Peyer's patch (tissue), 4 donors: ENCODE data around the gene RAB31.

Source experiments
- POLR2A ChIP-seq, 2 donors: fragments of 450-650 bp; IDR thresholded peaks; one replicate each; pipeline ENCODE4 v1.5.1; 2017; ENCODE audit warnings: antibody characterized with exemption in 2 of 2, mild to moderate bottlenecking in 2 of 2, moderate library complexity in 2 of 2
- TF ChIP-seq, protein P1 (sequence below), 6 experiments: fragments of 450-650 bp in 4 of 6; fragments of 200-600 bp in 2 of 6; sonication (generic) in 1 of 6; IDR thresholded peaks; one replicate each; pipeline ENCODE4 v1.5.1; 2017 to 2019; ENCODE audit warnings: antibody characterized with exemption in 6 of 6, mild to moderate bottlenecking in 3 of 6, moderate library complexity in 1 of 6

DNA sequence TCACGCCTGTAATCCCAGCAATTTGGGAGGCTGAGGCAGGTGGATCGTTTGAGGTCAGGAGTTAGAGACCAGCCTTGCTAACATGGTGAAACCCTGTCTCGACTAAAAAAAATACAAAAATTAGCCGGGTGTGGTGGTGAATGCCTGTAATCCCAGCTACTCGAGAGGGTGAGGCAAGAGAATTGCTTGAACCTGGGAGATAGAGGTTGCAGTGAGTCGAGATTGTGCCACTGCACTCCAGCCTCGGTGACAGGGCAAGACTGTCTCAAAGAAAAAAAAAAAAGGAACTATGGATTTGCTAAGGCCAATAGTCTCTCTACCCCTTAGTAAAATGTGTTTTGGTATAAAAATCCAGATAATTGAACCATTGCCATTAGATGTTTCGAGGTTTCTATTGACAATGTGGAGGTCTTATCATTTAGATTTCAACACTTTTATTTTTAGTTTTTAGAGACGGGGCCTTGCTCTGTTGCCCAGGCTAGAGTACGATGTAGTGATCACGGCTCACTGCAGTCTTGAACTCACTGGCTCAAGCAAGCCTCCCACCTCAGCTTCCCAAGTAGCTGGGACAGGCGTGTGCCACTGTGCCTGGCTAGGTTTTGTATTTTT lies 176.5 kb downstream of the RAB31 start:
- TF ChIP-seq, protein P1, sequence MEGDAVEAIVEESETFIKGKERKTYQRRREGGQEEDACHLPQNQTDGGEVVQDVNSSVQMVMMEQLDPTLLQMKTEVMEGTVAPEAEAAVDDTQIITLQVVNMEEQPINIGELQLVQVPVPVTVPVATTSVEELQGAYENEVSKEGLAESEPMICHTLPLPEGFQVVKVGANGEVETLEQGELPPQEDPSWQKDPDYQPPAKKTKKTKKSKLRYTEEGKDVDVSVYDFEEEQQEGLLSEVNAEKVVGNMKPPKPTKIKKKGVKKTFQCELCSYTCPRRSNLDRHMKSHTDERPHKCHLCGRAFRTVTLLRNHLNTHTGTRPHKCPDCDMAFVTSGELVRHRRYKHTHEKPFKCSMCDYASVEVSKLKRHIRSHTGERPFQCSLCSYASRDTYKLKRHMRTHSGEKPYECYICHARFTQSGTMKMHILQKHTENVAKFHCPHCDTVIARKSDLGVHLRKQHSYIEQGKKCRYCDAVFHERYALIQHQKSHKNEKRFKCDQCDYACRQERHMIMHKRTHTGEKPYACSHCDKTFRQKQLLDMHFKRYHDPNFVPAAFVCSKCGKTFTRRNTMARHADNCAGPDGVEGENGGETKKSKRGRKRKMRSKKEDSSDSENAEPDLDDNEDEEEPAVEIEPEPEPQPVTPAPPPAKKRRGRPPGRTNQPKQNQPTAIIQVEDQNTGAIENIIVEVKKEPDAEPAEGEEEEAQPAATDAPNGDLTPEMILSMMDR (IDR thresholded peaks at IDR 0.05): no peak
- no peak for TF ChIP-seq POLR2A (IDR thresholded peaks at IDR 0.05)
